Stimulated activated CD8-positive, alpha-beta memory T cell treated with anti-CD3 and anti-CD28 coated beads, Interleukin-15, amount 100 ng/mL, for 1 hour (primary cell): Measurements from ENCODE around the gene SYT3.
"Not testable (repeated sequence)": the region's sequence is repeated elsewhere in the genome, so short reads cannot be mapped to it uniquely, and the experiment has no call there.

Experiments
- DNase-seq: peaks from one replicate; pipeline ENCODE4 v3.0.0-alpha.2; 2020; ENCODE audit warnings: low read depth

SYT3 gene

DNA sequence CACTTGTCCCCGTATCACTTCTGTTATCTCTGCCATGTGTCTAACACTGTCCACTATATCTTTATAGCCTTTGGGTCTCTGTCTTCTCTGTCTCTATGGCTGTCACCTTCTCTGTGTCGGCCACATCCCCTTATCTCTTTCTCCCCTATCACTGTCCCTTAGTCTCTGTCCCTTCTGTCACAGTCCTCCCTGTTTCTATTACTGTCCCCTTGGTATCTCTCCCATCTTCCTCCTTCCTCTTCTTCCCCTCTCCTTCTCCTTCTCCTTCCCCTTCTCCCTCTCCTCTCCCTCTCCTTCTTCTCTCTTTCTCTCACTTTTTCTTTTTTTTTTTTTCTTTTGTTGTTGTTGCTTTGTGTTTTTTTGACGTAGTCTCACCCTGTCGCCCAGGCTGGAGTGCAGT is 36.7 kb downstream of the SYT3 start:
- DNase-seq: no peak

DNA sequence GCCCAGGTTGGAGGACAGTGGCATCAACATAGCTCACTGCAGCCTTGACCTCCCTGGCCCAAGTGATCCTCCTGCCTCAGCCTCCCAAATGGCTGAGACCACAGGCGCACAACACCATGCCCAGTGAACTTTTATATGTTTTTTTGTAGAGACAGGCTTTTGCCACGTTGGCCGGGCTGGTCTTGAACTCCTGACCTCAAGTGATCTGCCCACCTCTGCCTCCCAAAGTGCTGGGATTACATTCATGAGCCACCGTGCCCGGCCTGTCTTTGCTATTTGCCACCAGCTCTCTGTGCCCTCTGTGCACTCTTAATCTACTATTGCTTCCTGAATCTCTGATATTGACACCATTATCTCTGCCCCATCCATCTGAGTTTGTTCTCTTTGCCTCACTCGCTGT is 37.2 kb downstream of the SYT3 start:
- DNase-seq: no peak

DNA sequence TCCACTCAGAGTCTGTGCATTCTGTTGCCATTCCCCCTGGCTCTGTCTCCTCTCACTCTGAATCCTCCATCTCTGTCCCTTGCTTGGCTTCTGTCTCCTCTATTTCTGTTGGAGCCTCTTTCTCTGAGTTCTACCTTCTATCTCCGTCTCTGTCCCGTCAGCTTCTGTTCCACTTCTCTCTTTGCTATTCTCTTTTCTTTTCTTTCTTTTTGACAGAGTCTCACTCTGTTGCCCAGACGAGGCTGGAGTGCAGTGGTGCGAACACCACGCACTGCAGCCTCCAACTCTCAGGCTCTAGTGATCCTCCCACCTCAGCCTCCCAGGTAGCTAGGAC is 37.6 kb downstream of the SYT3 start:
- no peak for DNase-seq

DNA sequence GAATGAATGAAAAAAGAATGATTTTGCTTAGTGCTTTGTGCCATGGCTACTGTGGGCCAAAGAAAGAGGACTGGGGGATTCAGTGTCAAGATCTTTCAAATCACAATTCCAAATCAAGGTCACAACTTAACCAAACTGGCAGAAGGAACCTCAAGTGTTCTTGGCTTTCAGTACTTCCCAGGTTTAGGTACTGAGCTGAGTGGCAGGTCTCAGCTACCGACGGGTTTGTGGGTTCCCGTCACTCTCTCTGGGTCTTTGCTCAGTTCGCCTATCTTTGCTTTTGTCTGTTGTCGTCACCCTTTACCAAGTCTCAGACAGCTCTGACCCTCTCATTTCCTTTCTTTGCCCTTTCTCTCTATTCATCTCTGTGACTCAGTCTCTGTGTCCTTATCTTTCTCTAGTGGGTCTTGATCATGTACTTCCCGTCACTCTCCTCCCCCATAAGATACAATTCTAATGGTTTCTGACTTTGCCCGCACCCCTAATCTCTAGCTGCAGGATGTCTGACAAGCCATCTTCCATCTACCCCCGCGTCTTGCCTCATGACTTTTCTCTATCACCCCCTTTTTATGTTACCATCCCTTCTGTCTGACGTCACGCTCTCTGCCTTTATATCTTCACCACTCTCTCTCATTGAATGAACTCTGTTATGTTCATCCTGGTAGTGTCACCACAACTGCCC is 38.1 kb downstream of the SYT3 start:
- DNase-seq: no peak

DNA sequence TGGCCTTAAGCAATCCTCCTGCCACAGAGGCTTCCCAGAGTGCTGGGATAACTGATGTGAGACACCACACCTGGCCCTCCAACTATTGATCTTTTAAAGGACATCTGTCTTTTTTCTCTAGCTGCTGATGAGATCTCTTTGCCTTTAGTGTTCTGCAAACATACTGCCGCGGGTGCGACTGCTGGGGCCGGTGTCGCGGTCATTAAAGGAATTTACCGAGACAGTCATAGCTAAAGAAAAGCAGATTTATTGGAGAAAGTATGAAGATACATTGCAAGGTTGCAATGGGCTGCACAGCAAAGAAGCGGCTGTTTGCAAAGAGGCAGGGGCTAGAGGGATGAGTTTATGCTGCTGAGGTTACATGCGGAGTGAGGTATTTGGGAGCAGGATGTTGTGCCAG is 40.3 kb downstream of the SYT3 start:
- DNase-seq: no peak

DNA sequence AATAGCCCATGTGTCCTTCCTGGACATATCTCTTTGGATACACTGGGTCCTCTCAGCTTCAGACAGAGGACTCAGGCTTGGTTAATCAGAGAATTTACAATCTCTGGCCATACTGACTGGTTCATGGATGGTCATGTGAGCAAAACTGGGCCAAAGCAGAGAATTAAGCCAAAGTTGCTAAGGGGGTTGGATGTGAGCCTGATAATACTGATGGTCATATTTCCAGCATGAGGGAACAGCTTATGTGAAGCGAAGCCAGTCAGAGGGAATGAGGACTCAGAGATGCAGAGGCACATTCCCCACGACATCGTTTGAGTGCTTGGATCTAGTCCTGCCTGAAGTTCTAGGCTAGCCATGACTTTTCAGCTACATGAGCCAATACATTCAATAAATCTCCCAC is 49.5 kb downstream of the SYT3 start:
- DNase-seq: no peak

DNA sequence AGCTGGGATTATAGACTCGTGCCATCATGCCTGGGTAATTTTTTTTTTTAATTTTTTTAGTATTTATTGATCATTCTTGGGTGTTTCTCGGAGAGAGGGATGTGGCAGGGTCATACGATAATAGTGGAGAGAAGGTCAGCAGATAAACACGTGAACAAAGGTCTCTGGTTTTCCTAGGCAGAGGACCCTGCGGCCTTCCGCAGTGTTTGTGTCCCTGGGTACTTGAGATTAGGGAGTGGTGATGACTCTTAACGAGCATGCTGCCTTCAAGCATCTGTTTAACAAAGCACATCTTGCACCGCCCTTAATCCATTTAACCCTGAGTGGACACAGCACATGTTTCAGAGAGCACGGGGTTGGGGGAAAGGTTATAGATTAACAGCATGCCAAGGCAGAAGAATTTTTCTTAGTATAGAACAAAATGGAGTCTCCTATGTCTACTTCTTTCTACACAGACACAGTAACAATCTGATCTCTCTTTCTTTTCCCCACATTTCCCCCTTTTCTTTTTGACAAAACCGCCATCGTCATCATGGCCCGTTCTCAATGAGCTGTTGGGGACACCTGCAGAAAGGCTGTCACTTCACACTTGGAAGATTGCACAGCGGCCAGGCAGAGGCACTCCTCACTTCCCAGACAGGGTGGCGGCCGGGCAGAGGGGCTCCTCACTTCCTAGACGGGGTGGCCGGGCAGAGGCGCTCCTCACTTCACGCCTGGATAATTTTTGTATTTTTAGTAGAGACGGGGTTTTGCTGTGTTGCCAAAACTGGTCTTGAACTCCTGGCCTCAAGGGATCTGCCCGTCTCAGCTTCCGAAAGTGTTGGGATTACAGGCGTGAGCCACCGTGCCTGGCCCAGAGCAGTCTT is 57.7 kb downstream of the SYT3 start:
- DNase-seq: not testable (repeated sequence)

DNA sequence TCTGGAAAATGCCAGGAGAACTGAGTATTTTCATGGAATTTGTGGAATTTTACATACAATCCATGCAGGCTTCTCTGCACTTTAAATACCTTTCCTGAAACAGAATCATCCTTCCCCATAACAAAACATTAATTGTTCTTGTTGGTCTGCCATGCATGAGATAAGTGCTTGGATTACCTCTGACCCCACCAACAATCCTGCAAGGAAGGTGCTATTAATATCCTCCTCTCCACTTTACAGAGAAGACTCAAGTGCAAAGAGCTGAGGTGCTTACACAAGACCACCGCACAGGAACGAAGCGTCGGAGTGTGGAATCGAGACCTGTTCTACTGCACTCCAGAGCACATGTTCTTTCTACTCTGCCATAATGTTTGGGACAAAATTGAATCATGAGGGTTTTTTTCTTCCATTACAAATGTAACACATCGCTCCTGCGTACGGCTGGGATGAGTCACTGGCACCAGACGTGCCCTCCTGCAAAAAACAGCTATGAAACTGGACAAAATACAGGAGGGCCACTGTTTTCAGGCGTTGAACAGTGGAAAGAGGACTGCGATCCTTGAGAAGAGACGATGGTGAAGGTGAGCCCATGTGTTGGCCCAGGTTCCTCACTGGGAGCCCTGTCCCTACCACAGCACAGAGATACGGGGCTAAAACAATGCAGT is 58.6 kb downstream of the SYT3 start:
- no peak for DNase-seq

DNA sequence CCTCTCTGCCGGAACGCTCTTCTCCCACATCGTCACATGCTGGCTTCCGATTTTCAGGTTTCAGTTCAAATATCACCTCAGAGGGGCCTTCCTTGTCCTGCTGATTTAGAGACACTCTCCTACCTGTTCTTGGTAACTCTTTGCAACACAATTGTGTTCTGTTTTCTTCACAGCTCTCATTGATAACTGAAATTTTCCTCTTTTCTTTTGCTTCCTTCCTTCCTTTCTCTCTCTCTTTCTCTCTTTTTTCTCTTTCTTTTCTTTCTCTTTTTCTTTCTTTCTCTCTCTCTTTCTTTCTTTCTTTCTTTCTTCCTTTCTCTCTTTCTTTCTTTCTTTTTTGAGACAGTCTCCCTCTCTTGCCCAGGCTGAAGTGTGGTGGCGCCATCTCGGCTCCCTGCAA is 59.4 kb downstream of the SYT3 start:
- no peak for DNase-seq

DNA sequence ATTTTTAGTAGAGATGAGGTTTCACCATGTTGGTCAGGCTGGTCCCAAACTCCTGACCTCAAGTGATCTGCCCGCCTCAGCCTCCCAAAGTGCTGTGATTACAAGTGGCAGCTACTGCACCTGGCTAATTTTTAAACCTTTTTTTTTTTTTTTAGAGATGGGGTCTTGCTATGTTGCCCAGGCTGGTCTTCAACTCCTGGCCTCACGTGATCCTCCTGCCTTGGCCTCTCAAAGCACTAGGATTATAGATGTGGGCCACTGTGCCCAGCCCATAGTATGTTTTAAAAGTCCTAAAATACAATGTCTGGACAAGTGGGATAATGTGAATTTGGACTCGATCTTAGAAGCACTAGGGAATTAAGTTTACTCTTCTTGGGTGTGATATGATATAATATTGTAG is 62.9 kb downstream of the SYT3 start:
- not testable (repeated sequence) for DNase-seq

DNA sequence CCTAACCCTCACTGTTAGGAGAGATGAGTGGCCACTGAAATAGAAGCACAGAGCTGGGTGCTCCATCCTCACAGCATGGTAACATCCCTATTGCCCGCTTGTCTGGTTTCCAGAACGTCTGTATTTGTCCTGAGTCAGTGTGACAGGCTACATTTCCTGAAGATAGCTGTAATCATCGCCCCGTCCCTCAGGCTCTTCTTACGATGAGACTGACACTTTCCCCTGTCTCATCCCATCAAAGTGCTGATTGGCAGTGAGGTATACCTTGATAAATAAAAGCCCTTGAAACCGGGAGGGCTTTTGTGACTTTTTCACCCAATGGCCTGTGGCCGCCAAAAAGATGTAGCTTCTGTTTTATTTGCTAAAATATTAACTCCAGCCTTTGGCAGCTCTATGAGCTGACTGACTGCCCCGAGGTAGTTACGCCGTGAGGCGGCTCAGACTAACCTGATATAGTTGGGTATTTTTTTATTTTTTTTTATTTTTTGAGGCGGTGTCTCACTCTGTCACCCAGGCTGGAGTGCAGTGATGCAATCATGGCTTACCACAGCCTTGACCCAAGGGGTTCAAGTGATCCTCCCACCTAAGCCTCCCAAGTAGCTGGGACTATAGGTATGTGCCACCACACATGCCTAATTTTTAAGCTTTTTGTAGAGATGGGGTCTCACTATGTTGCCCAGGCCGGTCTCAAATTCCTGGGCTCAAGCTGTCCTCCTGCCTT is 65.8 kb downstream of the SYT3 start:
- DNase-seq: no peak
